ENCODE measurements around the gene NAA60. TPM values are rescaled to one million over a fixed set of nuclear protein-coding genes. Genes with fewer than 3 reads are reported as not detected.
A peak's percentile ranks its signal among the peaks of the same experiment; 100 is the strongest.

NAA60 gene
- total and polyA plus RNA-seq, 2 experiments from 2014 or later = 32.4 to 36.5 TPM

GRCh38 chr16:3439637-3440036 is 3.8 kb upstream of the NAA60 start (continued):
- no peak for TF ChIP-seq JUNB (IDR thresholded peaks at IDR 0.05; ENCODE audit: unreplicated experiment)
- no peak for TF ChIP-seq ZNF114 (CRISPR knock-in tag; IDR thresholded peaks at IDR 0.05)
- TF ChIP-seq ZNF331 (CRISPR knock-in tag; IDR thresholded peaks at IDR 0.05; ENCODE audit: low read depth) = no peak
- no peak for TF ChIP-seq NANOG (IDR thresholded peaks at IDR 0.05; ENCODE audit: borderline replicate concordance)

- H3K27ac Mint-ChIP-seq = peak overlapping the region; percentile 86
- H3K4me3 Mint-ChIP-seq = peak overlapping the region; percentile 93
- no peaks in the 10 kb centered on the region for H3K27me3 ChIP-seq (ENCODE audit: insufficient read depth)
- peaks cover 45% of the 10 kb centered on the region for H3K36me3 Mint-ChIP-seq (ENCODE audit: low read depth)
- H3K36me3 ChIP-seq (ENCODE audit: insufficient read depth) = no peaks in the 10 kb centered on the region; the same call in 1 of the 2 replicates
- no peaks in the 10 kb centered on the region for H4K20me1 ChIP-seq (replicated peaks; ENCODE audit: insufficient read depth)
- no peaks in the 10 kb centered on the region for H3K9me2 ChIP-seq (ENCODE audit: insufficient read depth)
- DNase-seq (ENCODE audit: low spot score) = peak; percentile 62
- H3K27ac ChIP-seq (ENCODE audit: low read depth) = peak overlapping the region; percentile 30; the same call in 1 of the 2 replicates
- H3K4me1 Mint-ChIP-seq = no peaks in the 10 kb centered on the region
- ATAC-seq = peak; percentile 82
- peak overlapping the region; percentile 0; the same call in 1 of the 2 replicates for H2AFZ ChIP-seq
- H3K9me3 Mint-ChIP-seq = peaks cover 26% of the 10 kb centered on the region
- peak overlapping the region; percentile 51 for H3K4me3 ChIP-seq
- H3K4me1 ChIP-seq (ENCODE audit: insufficient read depth) = no peaks in the 10 kb centered on the region; the same call in 1 of the 2 replicates
- H3K4me2 ChIP-seq = peak overlapping the region; percentile 72
- TF ChIP-seq STAT1 (IDR thresholded peaks at IDR 0.05; ENCODE audit: unreplicated experiment) (no peak), CTCF (conservative IDR thresholded peaks at IDR 0.05; ENCODE audit: low read depth in 2 of 2) (0 out of 4 replicates have a peak, but pooled peaks of 1 of the 2 experiments have one; percentile 9), NANOG (IDR thresholded peaks at IDR 0.05; ENCODE audit: borderline replicate concordance) (no peak)
- peaks cover 10% of the 10 kb centered on the region for H3K27me3 Mint-ChIP-seq (ENCODE audit: insufficient read depth, low read depth, poor library complexity)
- no peaks in the 10 kb centered on the region for H3F3A ChIP-seq (replicated peaks; ENCODE audit: low read depth)
- H3K79me2 ChIP-seq (replicated peaks; ENCODE audit: insufficient read depth) = peaks cover 41% of the 10 kb centered on the region
Observed at GRCh38 chr16:3444032-3444388, 530 bp downstream of the NAA60 start.

GRCh38 chr16:3454093-3454492 is 10.6 kb downstream of the NAA60 start:
- peaks cover 6% of the 10 kb centered on the region for H3K79me2 ChIP-seq (replicated peaks; ENCODE audit: insufficient read depth)
- Mint-ChIP-seq H3K4me1 (peaks cover 5% of the 10 kb centered on the region), H3K27me3 (ENCODE audit: insufficient read depth, low read depth, poor library complexity) (peaks cover 14% of the 10 kb centered on the region)
- no peak for TF ChIP-seq ZNF462 (CRISPR knock-in tag; IDR thresholded peaks at IDR 0.05)
- TF ChIP-seq EZH2 (IDR thresholded peaks at IDR 0.05; ENCODE audit: low read depth, unreplicated experiment) = no peak
- TF ChIP-seq ETS1 (IDR thresholded peaks at IDR 0.05) = no peak

More at GRCh38 chr16:3454093-3454492, 10.6 kb downstream of the NAA60 start:
- Histone ChIP-seq H3K27me3 (ENCODE audit: insufficient read depth) (no peaks in the 10 kb centered on the region), H3K27ac (ENCODE audit: low read depth) (no peak overlapping the region), H2AFZ (no peak overlapping the region), H4K20me1 (replicated peaks; ENCODE audit: insufficient read depth) (peaks cover 3% of the 10 kb centered on the region; the same call in 1 of the 2 replicates), H3K4me2 (no peak overlapping the region), H3K4me1 (ENCODE audit: insufficient read depth) (peaks cover 8% of the 10 kb centered on the region), H3F3A (replicated peaks; ENCODE audit: low read depth) (peaks cover 11% of the 10 kb centered on the region), H3K4me3 (no peak overlapping the region), H3K36me3 (ENCODE audit: insufficient read depth) (no peaks in the 10 kb centered on the region), H3K9me2 (ENCODE audit: insufficient read depth) (no peaks in the 10 kb centered on the region)
- DNase-seq (ENCODE audit: low spot score) (peak; percentile 55), ATAC-seq (peak; percentile 5; the same call in 2 of the 3 replicates)
- H3K36me3 Mint-ChIP-seq (ENCODE audit: low read depth) = peaks cover 20% of the 10 kb centered on the region
- H3K27ac Mint-ChIP-seq = no peak overlapping the region
- H3K4me3 Mint-ChIP-seq = no peak overlapping the region
- peaks cover 4% of the 10 kb centered on the region; the same call in 2 of the 3 replicates for H3K9me3 Mint-ChIP-seq

Data from GM23338 (cell line).